Renal cortical epithelial cell (primary cell): ENCODE measurements around the gene TMEM222. TPM values are rescaled to one million over a fixed set of nuclear protein-coding genes. Genes with fewer than 3 reads are reported as not detected.
"Not testable (repeated sequence)": the region's sequence is repeated elsewhere in the genome, so short reads cannot be mapped to it uniquely, and the experiment has no call there.

Experiments used
- DNase-seq: peaks from one replicate; pipeline ENCODE4 v3.0.0-alpha.2; 2011; ENCODE audit warnings: low read depth
- total RNA-seq: library from RNA; depleted of rRNA; stranded (reverse); fragments of >200 nt; gene quantifications from 2 replicates; pipeline ENCODE4 v1.2.3, GENCODE V29; 2014

Gene TMEM222
- total RNA-seq: 18.4 and 30.8 TPM in 2 replicates

GRCh38 chr1:27321813-27322568, at the start of gene TMEM222:
TSS of gene TMEM222 (plus strand) at chr1:27322163. CDS start at chr1:27322198, 35 bp downstream.
- DNase-seq: peak; percentile 80

- DNase-seq: no peak
Observed at GRCh38 chr1:27274204-27274603, 47.8 kb upstream of the TMEM222 start.

- no peak for DNase-seq
Observed at GRCh38 chr1:27275696-27276095, 46.3 kb upstream of the TMEM222 start.

- DNase-seq: peak; percentile 44
Observed at GRCh38 chr1:27284425-27285273, 37.3 kb upstream of the TMEM222 start.

- no peak for DNase-seq
Observed at GRCh38 chr1:27285274-27285660, 36.7 kb upstream of the TMEM222 start.

- DNase-seq: not testable (repeated sequence)
Observed at GRCh38 chr1:27285821-27286220, 36.1 kb upstream of the TMEM222 start.

- DNase-seq: not testable (repeated sequence)
Observed at GRCh38 chr1:27289125-27289524, 32.8 kb upstream of the TMEM222 start.

- no peak for DNase-seq
Observed at GRCh38 chr1:27290581-27290980, 31.4 kb upstream of the TMEM222 start.

- no peak for DNase-seq
Observed at GRCh38 chr1:27292106-27292505, 29.9 kb upstream of the TMEM222 start.

- no peak for DNase-seq
Observed at GRCh38 chr1:27293915-27294314, 28.0 kb upstream of the TMEM222 start.

GRCh38 chr1:27296773-27297291, 25.1 kb upstream of the TMEM222 start:
- peak; percentile 19 for DNase-seq

GRCh38 chr1:27297903-27298302, 24.1 kb upstream of the TMEM222 start:
- no peak for DNase-seq

- no peak for DNase-seq
Observed at GRCh38 chr1:27298632-27299384, 23.2 kb upstream of the TMEM222 start.

- DNase-seq: peak; percentile 39
Observed at GRCh38 chr1:27299385-27300271, 22.3 kb upstream of the TMEM222 start.

- DNase-seq: peak; percentile 75
Observed at GRCh38 chr1:27300341-27301051, 21.5 kb upstream of the TMEM222 start.

- no peak for DNase-seq
Observed at GRCh38 chr1:27301052-27301422, 20.9 kb upstream of the TMEM222 start.

GRCh38 chr1:27301582-27302199, 20.3 kb upstream of the TMEM222 start:
- DNase-seq: no peak

GRCh38 chr1:27302612-27303011, 19.4 kb upstream of the TMEM222 start:
- no peak for DNase-seq

GRCh38 chr1:27303509-27303908, 18.5 kb upstream of the TMEM222 start:
- no peak for DNase-seq

- no peak for DNase-seq
Observed at GRCh38 chr1:27306071-27306470, 15.9 kb upstream of the TMEM222 start.
